Activated naive CD4-positive, alpha-beta T cell treated with Interleukin-2 at 50 U/mL for 16 hours (primary cell): Measurements from ENCODE around the gene PROX2.

Source experiments
- DNase-seq: peaks from one replicate; pipeline ENCODE4 v3.0.0-alpha.2; 2020

The PROX2 gene

DNA sequence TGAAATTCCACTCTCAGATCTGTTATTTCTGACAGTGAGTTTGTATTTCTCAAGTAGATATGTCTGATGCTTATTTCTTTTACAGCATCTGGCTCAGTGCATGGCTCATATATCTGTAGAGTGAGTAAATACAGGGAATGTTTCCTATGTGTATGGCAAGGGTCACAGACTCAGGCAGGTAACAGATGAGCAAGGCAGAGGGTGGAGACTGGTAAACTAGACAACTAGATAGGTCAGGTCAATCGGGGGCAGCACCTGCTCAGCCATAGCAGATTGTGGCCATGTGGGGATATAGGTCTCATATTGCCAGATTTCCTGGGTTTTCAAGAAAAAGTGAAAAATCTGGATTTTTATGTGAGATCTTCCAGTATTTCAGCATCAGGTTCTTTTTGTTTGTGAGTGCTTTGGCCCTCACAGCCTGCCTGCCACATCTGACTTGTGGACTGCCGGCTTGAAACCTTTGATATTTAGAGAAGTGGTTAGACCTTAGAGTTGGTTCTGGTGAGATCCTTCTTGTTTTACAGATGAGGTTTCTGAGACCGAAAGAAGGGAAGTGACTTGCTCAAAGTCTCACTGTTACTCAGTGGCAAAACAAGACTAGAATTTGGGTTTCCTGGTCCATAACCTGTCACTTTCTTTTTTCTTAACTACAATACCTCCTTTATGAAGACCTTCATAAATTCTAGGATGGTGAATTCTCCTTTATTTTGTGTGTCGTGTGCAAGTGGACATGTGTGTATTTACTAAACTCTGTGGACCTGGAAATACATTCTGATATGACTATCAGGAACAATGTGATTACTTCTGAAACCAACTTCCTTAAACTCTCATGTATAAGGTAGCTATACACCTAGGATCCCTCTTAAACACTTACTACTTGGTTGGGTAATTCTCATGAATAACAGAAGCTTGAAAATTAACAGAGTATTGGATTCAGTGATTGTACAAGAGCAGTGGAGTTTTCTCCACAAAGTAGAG, 34.4 kb downstream of the PROX2 start:
- DNase-seq = peak; percentile 20

DNA sequence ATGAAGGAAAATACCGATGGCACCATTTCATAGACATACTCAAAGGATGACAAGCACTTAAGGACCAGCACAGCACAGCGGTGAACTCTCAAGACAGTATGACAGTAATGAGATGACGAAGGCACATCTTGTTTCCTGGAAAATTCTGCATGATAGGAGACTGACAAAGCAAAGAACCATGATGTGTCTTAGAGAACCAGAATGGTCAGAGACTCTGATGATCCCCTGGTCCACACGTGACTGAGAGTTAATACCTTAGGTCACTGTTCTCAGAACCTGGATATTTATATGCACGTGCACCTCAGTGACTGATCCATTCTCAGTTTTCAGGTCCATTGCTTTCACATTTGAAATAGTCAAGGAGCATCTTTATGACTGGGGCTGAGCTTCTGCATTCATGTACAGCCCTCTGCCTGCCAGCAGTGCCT, 35.3 kb downstream of the PROX2 start:
- DNase-seq = no peak

DNA sequence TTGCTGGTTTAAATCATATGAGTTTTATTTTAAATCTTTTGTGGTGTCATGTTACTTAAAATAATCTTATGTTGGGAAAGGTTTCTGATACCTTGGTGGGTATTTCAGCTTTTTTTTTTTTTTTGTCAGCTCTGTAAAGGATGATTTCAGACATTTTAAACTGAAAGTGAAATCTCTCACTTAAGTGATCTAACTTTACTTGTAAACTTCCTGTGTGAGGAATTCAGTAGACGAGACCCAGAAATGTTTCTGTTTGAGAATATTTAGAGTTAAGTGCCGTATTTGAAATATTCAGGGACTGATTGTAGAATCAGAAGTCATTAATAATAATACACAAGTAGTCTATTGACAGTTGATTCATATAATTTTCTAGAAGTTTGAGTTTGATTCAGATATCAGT, 37.8 kb downstream of the PROX2 start:
- no peak for DNase-seq

DNA sequence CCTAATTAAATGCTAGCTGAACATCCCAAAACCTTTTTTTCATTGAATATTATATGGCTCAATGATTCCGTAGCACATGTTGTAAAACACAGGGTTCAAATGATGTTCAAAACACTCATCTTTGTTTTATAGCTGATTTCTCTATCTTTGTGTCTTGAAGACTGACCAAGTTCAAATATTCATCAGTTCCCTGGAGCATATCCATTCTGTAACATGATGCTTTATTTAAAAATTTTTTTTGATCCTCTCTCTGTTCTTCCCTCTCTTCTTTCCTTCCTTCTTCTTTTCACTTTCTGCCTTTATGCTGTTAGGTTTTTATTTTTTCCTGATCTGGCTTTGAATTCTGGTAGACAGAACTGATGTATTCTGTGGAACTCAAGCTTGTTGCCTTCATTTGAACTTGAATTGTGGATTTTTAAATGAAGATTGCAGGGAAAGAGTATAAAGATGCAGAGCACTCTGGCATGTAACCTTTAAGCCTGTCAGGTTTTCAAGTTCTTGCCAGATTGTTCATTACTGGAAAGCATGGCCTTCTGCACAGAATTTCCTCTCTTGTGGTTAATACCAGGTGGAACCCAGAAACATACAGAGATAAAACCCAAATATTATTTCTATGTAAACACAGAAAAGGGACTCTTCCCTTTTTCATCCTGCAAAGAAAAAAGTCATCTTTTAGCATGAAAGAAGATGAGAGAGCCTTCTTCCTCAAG, 39.5 kb downstream of the PROX2 start:
- no peak for DNase-seq

DNA sequence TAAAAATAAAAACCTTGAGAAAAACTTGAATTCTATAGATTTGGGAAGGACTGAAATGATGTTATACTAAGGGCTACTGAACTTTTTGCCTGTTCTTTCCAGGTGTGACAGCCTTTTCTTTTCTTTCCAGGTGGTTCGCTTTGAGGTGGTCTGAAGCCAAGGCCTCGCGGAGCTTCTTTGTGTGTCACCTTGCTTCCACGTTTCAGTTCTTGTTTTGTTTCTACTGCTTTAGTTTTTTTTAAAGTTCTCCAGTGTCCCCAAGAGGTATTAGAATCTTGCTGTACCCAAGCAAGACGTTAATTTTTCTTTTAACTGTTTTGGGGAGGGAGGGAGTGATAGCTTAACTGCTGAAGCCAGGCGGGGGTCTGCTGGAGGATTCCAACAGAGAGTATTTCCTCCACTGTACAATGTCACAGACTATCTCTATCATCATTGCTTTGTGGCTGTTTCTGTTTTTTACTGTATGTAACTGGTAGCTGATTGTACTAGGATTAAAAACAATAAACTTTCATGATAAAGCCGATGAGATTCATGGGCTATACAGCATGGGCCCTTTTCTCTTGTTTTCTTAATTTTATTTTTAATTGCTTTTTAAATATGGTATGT, 40.2 kb downstream of the PROX2 start:
- no peak for DNase-seq

DNA sequence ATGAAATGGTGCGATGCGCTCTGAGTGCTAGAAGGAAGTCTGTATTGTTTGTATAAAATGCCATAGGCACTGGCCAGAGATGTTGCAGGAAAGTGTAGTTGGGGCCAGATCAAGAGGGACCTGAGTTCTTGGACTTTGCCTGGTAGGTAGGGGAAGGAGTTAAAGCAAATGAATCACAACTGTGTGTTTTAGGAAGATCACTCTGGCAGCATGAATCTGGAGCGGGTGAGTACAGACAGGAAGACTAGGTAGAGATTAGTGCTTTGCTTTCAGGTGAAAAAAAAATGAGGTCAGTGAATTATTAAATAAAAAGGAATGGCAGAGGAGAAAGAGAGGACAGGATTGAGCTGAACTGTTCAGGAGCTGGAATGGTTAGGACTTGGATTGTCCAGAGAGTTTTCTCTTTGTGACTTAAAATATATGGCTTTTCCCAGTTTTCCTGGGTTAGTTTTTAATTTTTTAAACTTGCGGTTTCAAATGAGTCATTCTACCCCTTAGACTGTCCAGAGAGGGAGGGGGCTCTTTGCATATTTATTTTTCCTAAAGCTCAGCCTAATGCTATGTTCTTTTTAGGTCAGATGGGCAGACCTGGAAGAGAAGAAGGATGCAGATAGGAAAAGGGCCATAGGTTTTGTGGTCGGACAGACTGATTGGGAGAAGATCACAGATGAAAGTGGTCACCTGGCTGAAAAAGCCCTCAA, 41.1 kb downstream of the PROX2 start:
- DNase-seq = no peak

DNA sequence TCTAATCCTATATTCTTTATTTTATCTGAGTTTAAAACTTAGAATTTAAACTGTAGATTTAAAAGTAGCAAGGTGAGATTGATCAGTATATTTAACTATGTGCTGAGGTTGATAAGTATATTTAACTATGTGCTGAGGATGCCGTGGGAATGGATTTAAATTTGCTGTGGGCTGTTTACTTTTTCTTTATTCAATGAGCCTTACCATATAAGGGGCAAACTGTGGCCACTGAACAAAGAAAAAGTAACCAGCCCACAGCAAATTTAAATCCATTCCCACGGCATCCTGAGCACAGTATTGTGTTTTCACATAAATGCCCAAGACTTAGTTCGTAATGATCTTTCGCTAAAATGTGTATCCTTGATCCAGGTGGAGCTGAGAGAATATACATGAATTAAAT, 43.1 kb downstream of the PROX2 start:
- no peak for DNase-seq

DNA sequence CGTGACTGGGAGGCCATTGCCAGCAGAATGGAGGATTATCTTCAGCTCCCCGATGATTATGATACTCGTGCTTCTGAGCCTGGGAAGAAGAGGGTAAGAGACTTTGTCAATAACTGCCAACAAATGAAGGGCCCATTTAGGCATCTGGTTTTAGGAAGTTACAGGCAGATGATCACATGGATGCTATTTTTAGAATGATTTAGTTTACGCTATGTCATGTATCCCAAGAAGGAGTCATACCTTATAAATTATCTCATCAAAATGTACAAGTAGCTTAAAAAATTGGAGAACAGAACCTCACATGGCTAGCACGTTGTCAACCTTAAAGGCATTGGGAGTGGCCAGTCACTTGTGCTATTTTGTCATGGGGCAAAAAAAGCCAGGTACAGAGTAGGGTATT, 46.7 kb downstream of the PROX2 start:
- DNase-seq = no peak

DNA sequence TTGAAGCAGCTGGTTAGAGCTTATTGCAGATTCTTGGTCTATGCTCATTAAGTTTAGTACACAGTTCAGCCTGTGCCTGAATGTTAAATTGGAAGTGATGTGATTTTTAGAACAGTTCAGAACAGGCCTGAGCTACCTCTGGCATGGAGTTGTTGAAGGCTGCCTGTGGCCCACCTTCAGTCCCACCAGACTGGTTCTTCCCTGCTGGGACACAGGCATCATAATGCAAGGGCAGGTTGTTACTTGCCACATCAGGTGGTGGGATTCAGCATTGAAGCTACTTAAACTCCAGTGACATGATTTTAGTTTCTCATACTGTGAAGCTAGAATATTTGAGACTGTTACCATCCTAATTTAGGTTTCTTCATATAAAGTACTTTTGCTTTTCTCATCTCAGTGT, 49.4 kb downstream of the PROX2 start:
- no peak for DNase-seq
